ENCODE data around the gene PGM1.

Gene PGM1

GRCh38 chr1:63669151-63669961 lies 76.1 kb downstream of the PGM1 start:
- no peak for DNase-seq

GRCh38 chr1:63670164-63670563 lies 77.0 kb downstream of the PGM1 start:
- no peak for DNase-seq

- DNase-seq = no peak
Measured at GRCh38 chr1:63671514-63671913, 78.3 kb downstream of the PGM1 start.

GRCh38 chr1:63674238-63674864 lies 81.1 kb downstream of the PGM1 start:
- DNase-seq = peak; percentile 80

GRCh38 chr1:63674865-63675419 lies 81.7 kb downstream of the PGM1 start:
- DNase-seq = peak; percentile 85

GRCh38 chr1:63675420-63675931 lies 82.3 kb downstream of the PGM1 start:
- DNase-seq = peak; percentile 95

- no peak for DNase-seq
Measured at GRCh38 chr1:63677497-63677896, 84.3 kb downstream of the PGM1 start.

GRCh38 chr1:63678200-63678599 lies 85.0 kb downstream of the PGM1 start:
- DNase-seq = no peak

GRCh38 chr1:63679076-63679475 lies 85.9 kb downstream of the PGM1 start:
- DNase-seq = no peak

GRCh38 chr1:63679589-63679988 lies 86.4 kb downstream of the PGM1 start:
- no peak for DNase-seq

GRCh38 chr1:63682936-63683335 lies 89.7 kb downstream of the PGM1 start:
- no peak for DNase-seq

- no peak for DNase-seq
Measured at GRCh38 chr1:63683759-63684158, 90.5 kb downstream of the PGM1 start.

- DNase-seq = no peak
Measured at GRCh38 chr1:63686696-63687095, 93.5 kb downstream of the PGM1 start.

- DNase-seq = no peak
Measured at GRCh38 chr1:63688302-63688890, 95.2 kb downstream of the PGM1 start.

- DNase-seq = no peak
Measured at GRCh38 chr1:63690966-63691700, 97.9 kb downstream of the PGM1 start.

- DNase-seq = peak; percentile 71
Measured at GRCh38 chr1:63691701-63692425, 98.7 kb downstream of the PGM1 start.

- DNase-seq = no peak
Measured at GRCh38 chr1:63693944-63694571, 100.8 kb downstream of the PGM1 start.

GRCh38 chr1:63698001-63698838 lies 105.0 kb downstream of the PGM1 start:
- no peak for DNase-seq

GRCh38 chr1:63701187-63701586 lies 108.0 kb downstream of the PGM1 start:
- DNase-seq = no peak

GRCh38 chr1:63703701-63704107 lies 110.5 kb downstream of the PGM1 start:
- no peak for DNase-seq

GRCh38 chr1:63704443-63704842 lies 111.2 kb downstream of the PGM1 start:
- no peak for DNase-seq
